Lower lobe of right lung (tissue), 2 donors: ENCODE results near the gene PARP11. TPM values are rescaled to one million over a fixed set of nuclear protein-coding genes. Genes with fewer than 3 reads are reported as not detected.

Experiments used
- ATAC-seq, 2 donors: fragments of 200-7000 bp; cut with Tn5 transposase; one replicate each; pipeline ENCODE4 v1.9.1; 2020 to 2022; ENCODE audit warnings: mild to moderate bottlenecking in 2 of 2, moderate library complexity in 2 of 2
- DNase-seq: peaks from one replicate; pipeline ENCODE4 v3.0.0-alpha.2; 2020
- H3K27ac ChIP-seq: fragments of 200-600 bp; one replicate; pipeline ENCODE4 v1.8.0; 2022
- H3K27me3 ChIP-seq: fragments of 200-600 bp; one replicate; pipeline ENCODE4 v1.8.0; 2022; ENCODE audit warnings: low read depth
- H3K36me3 ChIP-seq: fragments of 200-600 bp; one replicate; pipeline ENCODE4 v1.8.0; 2022; ENCODE audit warnings: mild to moderate bottlenecking
- H3K4me1 ChIP-seq: fragments of 200-600 bp; one replicate; pipeline ENCODE4 v1.8.0; 2022
- H3K4me3 ChIP-seq: fragments of 200-600 bp; one replicate; pipeline ENCODE4 v1.8.0; 2022; ENCODE audit warnings: mild to moderate bottlenecking
- H3K9me3 ChIP-seq: fragments of 200-600 bp; one replicate; pipeline ENCODE4 v1.8.0; 2022
- intact Hi-C: fragments of 100-400 bp; cut with DNase I; formaldehyde crosslinking; loops from one replicate; pipeline ENCODE4 v1.11.0; 2022
- total RNA-seq: library from RNA; stranded (reverse); fragmentation: NEBNext Ultra II Directional; extraction: Animal tissue kit (Norgen Biotek cat#: 25700); gene quantifications from one replicate; pipeline ENCODE4 v1.2.1, GENCODE V29; 2021
- TF ChIP-seq, protein P1 (sequence below): fragments of 200-600 bp; IDR thresholded peaks from one replicate; pipeline ENCODE4 v1.8.0; 2022; ENCODE audit warnings: antibody characterized with exemption, mild to moderate bottlenecking
- donor health status: DM: no; HTN: yes; CAD: no; lungs with severe emphysema.

PARP11 gene
- total RNA-seq, 1 donor from 2014 or later, result 14.0 TPM

DNA sequence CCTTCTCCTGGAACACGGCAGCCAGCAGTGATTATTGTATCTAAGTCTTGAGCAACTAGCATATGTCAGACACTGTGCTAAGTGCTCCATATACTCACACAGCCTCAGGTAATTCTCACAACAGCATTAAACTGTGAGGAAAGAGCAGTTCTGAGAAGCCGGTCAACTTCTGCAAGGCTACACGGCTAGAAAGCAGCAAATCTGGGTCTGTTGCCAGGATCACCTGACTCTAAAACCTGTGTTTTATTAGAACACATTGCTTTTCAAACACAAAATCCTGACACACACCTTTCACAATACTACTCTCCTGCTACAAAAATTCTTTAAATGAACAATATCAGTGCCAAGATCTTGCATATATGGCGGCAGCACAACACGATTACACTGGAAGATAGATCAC, 70.5 kb downstream of the PARP11 start:
- DNase-seq (no peak), ATAC-seq (no peak)
- intact Hi-C loops, result loop anchor here (10.0 kb wide), 1 partner anchor 498 kb away; no protein-coding TSS in a partner anchor
- no peak overlapping the region for H3K27ac ChIP-seq
- no peak overlapping the region for H3K4me3 ChIP-seq
- no peaks in the 10 kb centered on the region for H3K27me3 ChIP-seq
- no peaks in the 10 kb centered on the region for H3K9me3 ChIP-seq
- TF ChIP-seq, protein P1, sequence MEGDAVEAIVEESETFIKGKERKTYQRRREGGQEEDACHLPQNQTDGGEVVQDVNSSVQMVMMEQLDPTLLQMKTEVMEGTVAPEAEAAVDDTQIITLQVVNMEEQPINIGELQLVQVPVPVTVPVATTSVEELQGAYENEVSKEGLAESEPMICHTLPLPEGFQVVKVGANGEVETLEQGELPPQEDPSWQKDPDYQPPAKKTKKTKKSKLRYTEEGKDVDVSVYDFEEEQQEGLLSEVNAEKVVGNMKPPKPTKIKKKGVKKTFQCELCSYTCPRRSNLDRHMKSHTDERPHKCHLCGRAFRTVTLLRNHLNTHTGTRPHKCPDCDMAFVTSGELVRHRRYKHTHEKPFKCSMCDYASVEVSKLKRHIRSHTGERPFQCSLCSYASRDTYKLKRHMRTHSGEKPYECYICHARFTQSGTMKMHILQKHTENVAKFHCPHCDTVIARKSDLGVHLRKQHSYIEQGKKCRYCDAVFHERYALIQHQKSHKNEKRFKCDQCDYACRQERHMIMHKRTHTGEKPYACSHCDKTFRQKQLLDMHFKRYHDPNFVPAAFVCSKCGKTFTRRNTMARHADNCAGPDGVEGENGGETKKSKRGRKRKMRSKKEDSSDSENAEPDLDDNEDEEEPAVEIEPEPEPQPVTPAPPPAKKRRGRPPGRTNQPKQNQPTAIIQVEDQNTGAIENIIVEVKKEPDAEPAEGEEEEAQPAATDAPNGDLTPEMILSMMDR, result no peak
- no peaks in the 10 kb centered on the region for H3K4me1 ChIP-seq
- peaks cover 11% of the 10 kb centered on the region for H3K36me3 ChIP-seq

DNA sequence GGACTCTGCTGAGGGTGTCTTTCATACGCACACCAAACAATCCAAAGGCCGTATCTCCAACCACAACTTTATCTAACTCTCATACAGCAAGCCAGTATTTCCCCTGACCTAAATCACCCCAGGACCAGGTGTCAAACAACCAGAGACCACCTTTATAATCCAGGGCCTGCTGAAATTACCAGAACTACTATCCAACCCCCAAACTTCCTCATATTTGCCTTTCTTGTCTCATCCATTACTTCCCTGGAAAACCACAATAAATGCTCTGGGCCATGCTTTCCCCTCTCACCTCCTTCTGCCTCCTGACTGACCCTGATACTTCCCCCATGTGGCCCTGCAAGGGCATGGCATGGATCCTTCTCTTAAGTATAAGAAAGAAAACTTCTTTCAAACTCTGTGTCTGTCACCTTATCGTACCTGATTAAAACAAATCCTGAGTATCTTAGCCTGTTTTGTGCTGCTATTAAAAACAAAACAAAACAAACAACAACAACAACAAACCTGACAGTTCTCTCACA, 75.6 kb downstream of the PARP11 start:
- TF ChIP-seq, protein P1, result no peak
- no peak overlapping the region for H3K27ac ChIP-seq
- DNase-seq (no peak), ATAC-seq (no peak)
- no peak overlapping the region for H3K4me3 ChIP-seq
- no peaks in the 10 kb centered on the region for H3K9me3 ChIP-seq
- peaks cover 4% of the 10 kb centered on the region for H3K36me3 ChIP-seq
- intact Hi-C loops, result no loop called here
- no peaks in the 10 kb centered on the region for H3K27me3 ChIP-seq
- H3K4me1 ChIP-seq, result no peaks in the 10 kb centered on the region

DNA sequence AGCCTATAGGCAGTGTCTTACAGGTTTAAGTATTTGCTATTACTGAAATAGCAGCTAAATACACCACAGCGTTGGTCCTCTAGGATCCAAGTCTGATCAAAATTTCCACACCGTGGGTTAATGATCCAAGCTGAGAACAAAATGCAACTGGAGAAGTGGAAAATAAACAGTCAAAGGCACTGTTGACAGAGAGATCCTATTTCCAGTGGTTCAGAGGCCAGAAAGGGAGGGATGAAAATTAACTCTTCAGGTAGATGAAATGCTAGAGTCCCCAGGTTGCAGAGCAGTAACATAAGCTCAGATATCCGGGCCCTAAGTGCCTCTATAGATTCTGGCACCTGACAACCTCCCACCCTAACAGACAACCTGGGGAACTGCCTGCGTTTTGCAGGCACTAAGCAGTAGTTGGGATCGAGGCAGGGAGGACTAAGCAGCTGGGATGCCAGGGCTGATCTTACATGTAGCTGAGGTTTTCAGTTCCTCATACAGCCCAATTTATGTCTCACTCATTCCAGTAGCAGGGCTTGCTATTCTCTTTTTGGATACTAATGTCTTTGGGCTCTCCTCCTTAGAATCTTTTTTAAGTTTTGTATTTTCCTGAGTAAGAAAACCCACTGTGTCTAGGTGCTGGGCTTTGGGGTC, 77.6 kb downstream of the PARP11 start:
- DNase-seq (no peak), ATAC-seq (no peak)
- intact Hi-C loops, result no loop called here

DNA sequence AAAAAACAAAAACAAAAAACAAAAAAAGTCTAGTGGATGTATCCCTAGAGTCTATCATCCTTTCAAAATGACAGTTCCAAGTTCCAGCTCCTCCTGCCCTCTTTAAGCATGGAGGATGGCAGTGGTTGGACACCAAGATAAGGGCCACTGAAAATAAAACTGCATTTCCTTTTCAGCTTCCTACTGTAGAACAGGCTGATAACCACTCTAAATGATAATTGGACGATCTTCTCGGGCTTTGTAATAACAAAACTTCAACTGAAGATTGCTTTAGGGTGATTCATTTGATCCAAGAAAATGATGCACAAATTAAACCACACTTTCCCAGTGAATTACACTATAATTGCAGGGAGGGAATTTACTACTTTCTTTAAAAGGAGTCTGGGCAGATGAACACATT, 78.1 kb downstream of the PARP11 start:
- Histone ChIP-seq H3K27me3 (no peaks in the 10 kb centered on the region), H3K36me3 (peaks cover 4% of the 10 kb centered on the region), H3K9me3 (no peaks in the 10 kb centered on the region), H3K4me1 (no peaks in the 10 kb centered on the region), H3K27ac (no peak overlapping the region), H3K4me3 (no peak overlapping the region)
- TF ChIP-seq, protein P1, result no peak
- ATAC-seq, result no peak
- intact Hi-C loops, result no loop called here
- no peak for DNase-seq

More for the DNA sequence above, 77.6 kb downstream of the PARP11 start:
- Histone ChIP-seq H3K27me3 (no peaks in the 10 kb centered on the region), H3K4me1 (no peaks in the 10 kb centered on the region), H3K27ac (no peak overlapping the region), H3K9me3 (no peaks in the 10 kb centered on the region), H3K4me3 (no peak overlapping the region), H3K36me3 (peaks cover 4% of the 10 kb centered on the region)
- TF ChIP-seq, protein P1, result no peak

DNA sequence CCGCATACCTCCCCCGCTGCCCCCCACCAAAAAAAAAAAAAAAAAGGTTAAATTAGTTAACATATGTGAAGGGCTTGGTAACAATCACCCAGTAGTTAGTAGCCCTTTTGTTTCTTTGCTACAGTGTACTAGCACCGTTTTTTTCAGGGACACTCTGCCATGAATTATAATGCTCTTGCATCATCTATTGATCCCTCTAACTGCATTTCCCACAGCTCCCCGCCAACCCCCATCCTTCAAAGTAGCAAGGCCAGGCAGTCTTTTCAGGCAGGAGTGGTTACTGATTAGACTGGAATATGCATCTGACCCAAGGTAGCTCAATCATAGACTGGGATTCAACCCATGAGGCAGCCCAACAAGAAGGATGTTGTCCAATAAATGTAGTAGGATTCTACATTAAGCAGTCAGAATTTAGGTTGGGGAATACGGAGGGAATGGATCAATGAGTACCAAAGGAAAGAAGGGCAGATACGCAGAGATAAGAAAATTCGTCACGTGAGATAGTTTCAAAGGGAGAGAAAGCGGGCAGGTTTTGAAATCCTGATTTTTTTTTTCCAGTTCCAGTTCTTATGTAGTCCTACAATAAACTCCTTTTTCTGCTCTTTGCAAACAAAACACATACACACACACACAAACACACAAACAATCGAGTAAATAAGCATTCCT, 80.4 kb downstream of the PARP11 start:
- intact Hi-C loops, result no loop called here
- TF ChIP-seq, protein P1, result no peak

More for the DNA sequence above, 80.4 kb downstream of the PARP11 start:
- DNase-seq (no peak), ATAC-seq (no peak)
- Histone ChIP-seq H3K27ac (no peak overlapping the region), H3K9me3 (no peaks in the 10 kb centered on the region), H3K4me1 (no peaks in the 10 kb centered on the region), H3K27me3 (no peaks in the 10 kb centered on the region), H3K4me3 (no peak overlapping the region), H3K36me3 (peaks cover 4% of the 10 kb centered on the region)
